H9 (cell line): ENCODE data around the gene GHR. TPM values are rescaled to one million over a fixed set of nuclear protein-coding genes. Genes with fewer than 3 reads are reported as not detected.

Experiments
- DNase-seq: peaks from one replicate; pipeline ENCODE4 v3.0.0-alpha.2; 2017
- H2AFZ ChIP-seq: one replicate; pipeline ENCODE4 v1.6.1; 2013; ENCODE audit warnings: mild to moderate bottlenecking, low read length, control low read depth, moderate library complexity
- H2AK5ac ChIP-seq: 2 replicates; pipeline ENCODE4 v1.6.1; 2013; ENCODE audit warnings: low read length, control low read depth, mixed read lengths; ENCODE audit not compliant: insufficient read length
- H2BK120ac ChIP-seq: one replicate; pipeline ENCODE4 v1.6.1; 2013; ENCODE audit warnings: low read depth, mild to moderate bottlenecking, low read length, control low read depth, inconsistent platforms; ENCODE audit not compliant: poor library complexity, severe bottlenecking
- H2BK12ac ChIP-seq: 2 replicates; pipeline ENCODE4 v1.6.1; 2013; ENCODE audit warnings: low read length, control low read depth, mixed read lengths, low read depth; ENCODE audit not compliant: insufficient read length
- H2BK15ac ChIP-seq: 2 replicates; pipeline ENCODE4 v1.6.1; 2013; ENCODE audit warnings: low read depth, low read length, control low read depth
- H2BK20ac ChIP-seq: one replicate; pipeline ENCODE4 v1.6.1; 2013; ENCODE audit warnings: low read depth, mild to moderate bottlenecking, low read length, control low read depth, inconsistent platforms; ENCODE audit not compliant: poor library complexity, severe bottlenecking
- H2BK5ac ChIP-seq: 2 replicates; pipeline ENCODE4 v1.6.1; 2013; ENCODE audit warnings: low read length, control low read depth, mixed read lengths; ENCODE audit not compliant: insufficient read length
- H3K14ac ChIP-seq: 2 replicates; pipeline ENCODE4 v1.6.1; 2013; ENCODE audit warnings: low read length, control low read depth; ENCODE audit not compliant: insufficient read depth
- H3K18ac ChIP-seq: 2 replicates; pipeline ENCODE4 v1.6.1; 2013; ENCODE audit warnings: low read depth, mild to moderate bottlenecking, mixed read lengths, low read length, control low read depth; ENCODE audit not compliant: insufficient read length
- H3K23ac ChIP-seq: 2 replicates; pipeline ENCODE4 v1.6.1; 2013; ENCODE audit warnings: low read length, control low read depth, mixed read lengths, low read depth; ENCODE audit not compliant: insufficient read length
- H3K23me2 ChIP-seq: 2 replicates; pipeline ENCODE4 v1.6.1; 2013; ENCODE audit warnings: low read depth, mild to moderate bottlenecking, mixed read lengths, low read length, control low read depth; ENCODE audit not compliant: insufficient read length, poor library complexity, severe bottlenecking
- H3K27ac ChIP-seq: 2 replicates; pipeline ENCODE4 v1.5.1; 2013; ENCODE audit warnings: low read length, control low read depth, mixed read lengths, low read depth; ENCODE audit not compliant: insufficient read length
- H3K27me3 ChIP-seq: 2 replicates; pipeline ENCODE4 v1.6.1; 2013; ENCODE audit warnings: low read length, control low read depth, inconsistent platforms; ENCODE audit not compliant: insufficient read depth
- H3K4ac ChIP-seq: 2 replicates; pipeline ENCODE4 v1.6.1; 2013; ENCODE audit warnings: low read depth, mild to moderate bottlenecking, control low read depth, inconsistent platforms, low read length, moderate library complexity
- H3K4me1 ChIP-seq: 2 replicates; pipeline ENCODE4 v1.6.1; 2013; ENCODE audit warnings: low read length, control low read depth, inconsistent platforms; ENCODE audit not compliant: insufficient read depth
- H3K4me2 ChIP-seq: 2 replicates; pipeline ENCODE4 v1.6.1; 2013; ENCODE audit warnings: low read length, control low read depth, mixed read lengths; ENCODE audit not compliant: insufficient read length, insufficient read depth
- H3K56ac ChIP-seq: 2 replicates; pipeline ENCODE4 v1.6.1; 2013; ENCODE audit warnings: low read depth, mild to moderate bottlenecking, mixed read lengths, low read length, control low read depth; ENCODE audit not compliant: insufficient read length
- H3K79me1 ChIP-seq: 2 replicates; pipeline ENCODE4 v1.6.1; 2013; ENCODE audit warnings: low read depth, mild to moderate bottlenecking, moderate library complexity, low read length, control low read depth, inconsistent platforms; ENCODE audit not compliant: insufficient read depth, poor library complexity, severe bottlenecking
- H3K79me2 ChIP-seq: 2 replicates; pipeline ENCODE4 v1.6.1; 2013; ENCODE audit warnings: low read length, control low read depth, inconsistent platforms; ENCODE audit not compliant: insufficient read depth
- H3K9ac ChIP-seq: 2 replicates; pipeline ENCODE4 v1.6.1; 2013; ENCODE audit warnings: low read length, control low read depth, mixed read lengths; ENCODE audit not compliant: insufficient read length; ENCODE audit errors: extremely low read depth
- H3K9me3 ChIP-seq: one replicate; pipeline ENCODE4 v1.6.1; 2013; ENCODE audit warnings: low read depth, low read length, inconsistent platforms; ENCODE audit not compliant: control insufficient read depth
- H3T11ph ChIP-seq: one replicate; pipeline ENCODE4 v1.6.1; 2013; ENCODE audit warnings: mild to moderate bottlenecking, low read length, control low read depth, inconsistent platforms
- H4K20me1 ChIP-seq: one replicate; pipeline ENCODE4 v1.6.1; 2013; ENCODE audit not compliant: control insufficient read depth, insufficient read length, insufficient read depth
- H4K5ac ChIP-seq: 2 replicates; pipeline ENCODE4 v1.6.1; 2013; ENCODE audit warnings: low read depth, mild to moderate bottlenecking, mixed read lengths, low read length, control low read depth; ENCODE audit not compliant: insufficient read length
- H4K8ac ChIP-seq: replicated peaks from 2 replicates; pipeline ENCODE4 v1.6.1; 2013; ENCODE audit warnings: low read length, control low read depth, mixed read lengths, low read depth; ENCODE audit not compliant: insufficient read length
- H4K91ac ChIP-seq: 2 replicates; pipeline ENCODE4 v1.6.1; 2013; ENCODE audit warnings: low read depth, mild to moderate bottlenecking, moderate library complexity, mixed read lengths, low read length, control low read depth; ENCODE audit not compliant: insufficient read length
- H3K27ac Mint-ChIP-seq, 3 experiments: 2 replicates in 2 of 3; 3 replicates in 1 of 3; pipeline ENCODE4 v1.8.0; 2020 to 2021; ENCODE audit warnings: mixed read lengths in 3 of 3, mild to moderate bottlenecking in 1 of 3, moderate library complexity in 1 of 3
- H3K27me3 Mint-ChIP-seq: 2 replicates; pipeline ENCODE4 v1.8.0; 2021; ENCODE audit warnings: low read depth, mild to moderate bottlenecking, moderate library complexity, mixed read lengths
- H3K36me3 Mint-ChIP-seq, 3 experiments: 2 replicates in 2 of 3; 3 replicates in 1 of 3; pipeline ENCODE4 v1.8.0; 2020 to 2021; ENCODE audit warnings: low read depth in 3 of 3, mixed read lengths in 3 of 3; ENCODE audit not compliant: insufficient read depth in 1 of 3
- H3K4me1 Mint-ChIP-seq, 2 experiments: 2 replicates each; pipeline ENCODE4 v1.8.0; 2020; ENCODE audit warnings: mixed read lengths in 2 of 2
- H3K4me3 Mint-ChIP-seq, 2 experiments: 2 replicates in 1 of 2; 3 replicates in 1 of 2; pipeline ENCODE4 v1.8.0; 2020 to 2021; ENCODE audit warnings: mild to moderate bottlenecking in 2 of 2, mixed read lengths in 2 of 2, moderate library complexity in 1 of 2
- H3K9me3 Mint-ChIP-seq, 2 experiments: 2 replicates in 1 of 2; 3 replicates in 1 of 2; pipeline ENCODE4 v1.8.0; 2020; ENCODE audit warnings: mild to moderate bottlenecking in 2 of 2, mixed read lengths in 2 of 2, moderate library complexity in 1 of 2
- WGBS: extraction: QIAGEN DNeasy Blood & Tissue Kit; methylation state at CpG from one replicate; pipeline ENCODE4 v1.1.7; 2013; ENCODE audit warnings: missing lambda C conversion rate, low lambda C conversion rate, mixed read lengths; ENCODE audit not compliant: insufficient read length; ENCODE audit errors: extremely low coverage; 5-methylcytosine and 5-hydroxymethylcytosine counted together
- total RNA-seq: library from RNA; stranded (reverse); gene quantifications from 2 replicates; pipeline ENCODE4 v1.2.1, GENCODE V29; 2021
- TF ChIP-seq, protein P1 (sequence below): fragments of 200-600 bp; sonication (generic); conservative IDR thresholded peaks from 3 replicates; pipeline ENCODE4 v1.8.0; 2021; ENCODE audit warnings: antibody characterized with exemption, mild to moderate bottlenecking

GHR gene
- total RNA-seq, 1 experiment from 2014 or later: 0.20 TPM

- Histone ChIP-seq H2BK20ac (no peak overlapping the region), H3K79me1 (no peaks in the 10 kb centered on the region), H3K18ac (no peak overlapping the region), H2BK12ac (no peak overlapping the region), H3K4me1 (no peaks in the 10 kb centered on the region), H4K8ac (no peak overlapping the region), H3K4me2 (no peak overlapping the region), H3K27ac (no peak overlapping the region), H2BK120ac (no peak overlapping the region), H3K14ac (no peak overlapping the region), H3K56ac (no peak overlapping the region), H2AK5ac (no peak overlapping the region), H3K9ac (no peak overlapping the region), H3K79me2 (no peaks in the 10 kb centered on the region), H4K20me1 (no peaks in the 10 kb centered on the region), H2AFZ (no peak overlapping the region), H3K9me3 (no peaks in the 10 kb centered on the region), H4K5ac (no peak overlapping the region), H2BK5ac (no peak overlapping the region), H4K91ac (no peak overlapping the region), H2BK15ac (no peak overlapping the region), H3T11ph (no peak overlapping the region), H3K4ac (no peak overlapping the region), H3K23ac (no peak overlapping the region), H3K27me3 (no peaks in the 10 kb centered on the region), H3K23me2 (no peaks in the 10 kb centered on the region)
- Mint-ChIP-seq H3K9me3 (no peaks in the 10 kb centered on the region), H3K36me3 (no peaks in the 10 kb centered on the region), H3K27me3 (peaks cover 2% of the 10 kb centered on the region; the same call in 1 of the 2 replicates), H3K4me3 (no peak overlapping the region), H3K4me1 (peaks cover 5 to 6% of the 10 kb centered on the region in 2 experiments), H3K27ac (no peak overlapping the region)
- TF ChIP-seq, protein P1, sequence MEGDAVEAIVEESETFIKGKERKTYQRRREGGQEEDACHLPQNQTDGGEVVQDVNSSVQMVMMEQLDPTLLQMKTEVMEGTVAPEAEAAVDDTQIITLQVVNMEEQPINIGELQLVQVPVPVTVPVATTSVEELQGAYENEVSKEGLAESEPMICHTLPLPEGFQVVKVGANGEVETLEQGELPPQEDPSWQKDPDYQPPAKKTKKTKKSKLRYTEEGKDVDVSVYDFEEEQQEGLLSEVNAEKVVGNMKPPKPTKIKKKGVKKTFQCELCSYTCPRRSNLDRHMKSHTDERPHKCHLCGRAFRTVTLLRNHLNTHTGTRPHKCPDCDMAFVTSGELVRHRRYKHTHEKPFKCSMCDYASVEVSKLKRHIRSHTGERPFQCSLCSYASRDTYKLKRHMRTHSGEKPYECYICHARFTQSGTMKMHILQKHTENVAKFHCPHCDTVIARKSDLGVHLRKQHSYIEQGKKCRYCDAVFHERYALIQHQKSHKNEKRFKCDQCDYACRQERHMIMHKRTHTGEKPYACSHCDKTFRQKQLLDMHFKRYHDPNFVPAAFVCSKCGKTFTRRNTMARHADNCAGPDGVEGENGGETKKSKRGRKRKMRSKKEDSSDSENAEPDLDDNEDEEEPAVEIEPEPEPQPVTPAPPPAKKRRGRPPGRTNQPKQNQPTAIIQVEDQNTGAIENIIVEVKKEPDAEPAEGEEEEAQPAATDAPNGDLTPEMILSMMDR: no peak
- DNase-seq: no peak
- WGBS: no CpG with 5 or more reads among the region's 1 CpG
Observed at GRCh38 chr5:42557689-42558088, 134.4 kb downstream of the GHR start.
